Stimulated activated CD4-positive, alpha-beta T cell treated with anti-CD3 and anti-CD28 coated beads, Interleukin-15, amount 100 ng/mL, for 24 hours (primary cell): ENCODE measurements around the gene TACR1.
"Not testable (repeated sequence)": the region's sequence is repeated elsewhere in the genome, so short reads cannot be mapped to it uniquely, and the experiment has no call there.

ENCODE experiments used
- DNase-seq: peaks from one replicate; pipeline ENCODE4 v3.0.0-alpha.2; 2020

The TACR1 gene

GRCh38 chr2:75192496-75192895 is 6.8 kb downstream of the TACR1 start:
- no peak for DNase-seq

GRCh38 chr2:75190271-75190990 is 8.9 kb downstream of the TACR1 start:
- no peak for DNase-seq

GRCh38 chr2:75186821-75187220 is 12.5 kb downstream of the TACR1 start:
- no peak for DNase-seq

GRCh38 chr2:75182606-75183005 is 16.7 kb downstream of the TACR1 start:
- DNase-seq, result no peak

- DNase-seq, result no peak
Observed at GRCh38 chr2:75180476-75180875, 18.8 kb downstream of the TACR1 start.

GRCh38 chr2:75177427-75177826 is 21.9 kb downstream of the TACR1 start:
- DNase-seq, result no peak

GRCh38 chr2:75175456-75175855 is 23.9 kb downstream of the TACR1 start:
- DNase-seq, result no peak

- no peak for DNase-seq
Observed at GRCh38 chr2:75174981-75175380, 24.3 kb downstream of the TACR1 start.

GRCh38 chr2:75174519-75174918 is 24.8 kb downstream of the TACR1 start:
- no peak for DNase-seq

- DNase-seq, result no peak
Observed at GRCh38 chr2:75173740-75174139, 25.6 kb downstream of the TACR1 start.

- not testable (repeated sequence) for DNase-seq
Observed at GRCh38 chr2:75171423-75171822, 27.9 kb downstream of the TACR1 start.

GRCh38 chr2:75170889-75171288 is 28.4 kb downstream of the TACR1 start:
- no peak for DNase-seq

GRCh38 chr2:75168186-75168585 is 31.1 kb downstream of the TACR1 start:
- DNase-seq, result no peak

- DNase-seq, result no peak
Observed at GRCh38 chr2:75166491-75166890, 32.8 kb downstream of the TACR1 start.

- no peak for DNase-seq
Observed at GRCh38 chr2:75162897-75163296, 36.4 kb downstream of the TACR1 start.

GRCh38 chr2:75162259-75162658 is 37.1 kb downstream of the TACR1 start:
- DNase-seq, result no peak

- DNase-seq, result no peak
Observed at GRCh38 chr2:75157435-75157834, 41.9 kb downstream of the TACR1 start.

- no peak for DNase-seq
Observed at GRCh38 chr2:75155115-75155514, 44.2 kb downstream of the TACR1 start.

- DNase-seq, result no peak
Observed at GRCh38 chr2:75153221-75153620, 46.1 kb downstream of the TACR1 start.

GRCh38 chr2:75152243-75152642 is 47.1 kb downstream of the TACR1 start:
- not testable (repeated sequence) for DNase-seq

GRCh38 chr2:75147884-75148283 is 51.4 kb downstream of the TACR1 start:
- DNase-seq, result not testable (repeated sequence)

GRCh38 chr2:75146606-75147332 is 52.6 kb downstream of the TACR1 start:
- DNase-seq, result no peak

- not testable (repeated sequence) for DNase-seq
Observed at GRCh38 chr2:75146221-75146605, 53.1 kb downstream of the TACR1 start.

GRCh38 chr2:75142081-75142480 is 57.2 kb downstream of the TACR1 start:
- DNase-seq, result no peak

- no peak for DNase-seq
Observed at GRCh38 chr2:75140288-75140687, 59.0 kb downstream of the TACR1 start.
